Ishikawa (cell line): Measurements from ENCODE around the gene NDC1.

Source experiments
- CEBPB ChIP-seq: IDR thresholded peaks from 2 replicates; pipeline ENCODE4 v1.6.1; 2012
- NFIC ChIP-seq: IDR thresholded peaks from 2 replicates; pipeline ENCODE4 v1.6.1; 2012
- TAF1 ChIP-seq: IDR thresholded peaks from 2 replicates; pipeline ENCODE4 v1.6.1; 2012; ENCODE audit warnings: low read depth, mild to moderate bottlenecking
- TCF12 ChIP-seq: IDR thresholded peaks from 2 replicates; pipeline ENCODE4 v1.6.1; 2012; ENCODE audit warnings: low read depth

DNA sequence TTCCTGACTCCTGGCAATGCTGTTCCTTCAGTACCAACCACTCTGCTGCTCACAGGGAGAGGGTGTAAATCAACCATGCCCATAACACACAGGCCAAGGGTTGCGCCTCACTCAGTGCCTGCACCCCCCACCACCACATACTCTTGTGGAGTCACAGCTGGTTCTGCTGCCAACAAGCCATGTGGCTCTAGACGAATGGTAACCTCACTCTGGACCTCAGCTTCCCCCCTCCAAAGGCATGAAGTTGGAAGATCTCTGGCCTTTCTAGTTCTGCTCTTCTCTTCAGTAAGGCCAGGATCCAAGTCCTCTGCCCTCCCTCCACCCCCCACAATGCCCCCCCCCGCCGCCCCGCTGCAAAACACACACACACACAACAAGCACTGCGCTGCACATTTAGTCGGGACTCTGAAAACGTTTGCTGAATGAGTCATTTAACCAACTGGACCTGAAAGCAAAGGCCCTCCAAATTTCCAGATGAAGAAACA, 97.4 kb downstream of the NDC1 start:
- no peak for TF ChIP-seq TCF12
- TF ChIP-seq NFIC, result no peak
- no peak for TF ChIP-seq CEBPB
- TF ChIP-seq TAF1, result no peak
